K562 (cell line): ENCODE data around the gene NACAD. TPM values are rescaled to one million over a fixed set of nuclear protein-coding genes. Genes with fewer than 3 reads are reported as not detected.
A peak's percentile ranks its signal among the peaks of the same experiment; 100 is the strongest.

Experiments
- ATAC-seq: fragments of 200-7000 bp; cut with Tn5 transposase; 3 replicates; pipeline ENCODE4 v1.9.1; 2020; ENCODE audit warnings: moderate library complexity
- BruUV-seq: library from RNA; stranded (reverse); fragments of 400-500 nt; replicated peaks from 2 replicates; lab custom pipeline; 2021; lab: Mats Ljungman, UMichigan
- CTCF ChIA-PET: fragments of 300-600 bp; formaldehyde crosslinking; extraction: SDS; loops from one replicate; lab custom pipeline; 2021; ENCODE audit warnings: low intra/inter-chr PET ratio; lab: Yijun Ruan, JAX
- POLR2A ChIA-PET: fragments of 300-600, 350-650 bp; sonication (Branson Sonifier 250); formaldehyde crosslinking; extraction: SDS; loops from one replicate; lab custom pipeline; 2021; ENCODE audit warnings: antibody characterized with exemption, inconsistent platforms; lab: Yijun Ruan, JAX
- DNase-seq, 4 experiments: peaks; one replicate each; pipeline versions ENCODE4 v3.0.0 to v3.0.0-alpha.2; 2011 to 2018; ENCODE audit warnings: low spot score in 3 of 4, mixed read lengths in 3 of 4; ENCODE audit errors: extremely low read depth in 1 of 4
- FAIRE-seq: peaks from 2 replicates; lab custom pipeline; 2011; peaks lifted over from hg19 to GRCh38; lab: Jason Lieb, UNC
- H2AFZ ChIP-seq: 2 replicates; pipeline ENCODE4 v1.6.0; 2011; ENCODE audit warnings: low read depth, low read length, control low read depth, inconsistent platforms
- H3K27ac ChIP-seq: fragments of 200-600 bp; 3 replicates; pipeline ENCODE4 v1.8.0; 2011; ENCODE audit warnings: low read depth, mild to moderate bottlenecking, control low read depth, inconsistent platforms, low read length, moderate library complexity, mixed read lengths; ENCODE audit errors: extremely low read depth
- H3K27me3 ChIP-seq, 2 experiments: fragments of 300-600 bp in 1 of 2; 2 replicates in 1 of 2; 3 replicates in 1 of 2; pipeline versions ENCODE4 v1.6.0 to v1.8.0; 2011; ENCODE audit warnings: inconsistent platforms in 2 of 2, low read length in 2 of 2, mild to moderate bottlenecking in 1 of 2, mixed read lengths in 1 of 2, moderate library complexity in 1 of 2; ENCODE audit not compliant: control insufficient read depth in 2 of 2, insufficient read depth in 2 of 2
- H3K36me3 ChIP-seq: fragments of 300-600 bp; 3 replicates; pipeline ENCODE4 v1.8.0; 2011; ENCODE audit warnings: mild to moderate bottlenecking, low read length, inconsistent platforms; ENCODE audit not compliant: control insufficient read depth, insufficient read depth
- H3K4me1 ChIP-seq, 2 experiments: fragments of 200-600 bp in 1 of 2; replicated peaks in 1 of 2; 2 replicates in 1 of 2; 3 replicates in 1 of 2; pipeline versions ENCODE4 v1.5.1 to v1.8.0; 2011; ENCODE audit warnings: inconsistent platforms in 2 of 2, low read length in 2 of 2, mild to moderate bottlenecking in 1 of 2, mixed read lengths in 1 of 2, moderate library complexity in 1 of 2; ENCODE audit not compliant: control insufficient read depth in 2 of 2, insufficient read depth in 2 of 2
- H3K4me2 ChIP-seq: 2 replicates; pipeline ENCODE4 v1.6.1; 2011; ENCODE audit warnings: low read length, control low read depth, inconsistent platforms, mixed read lengths; ENCODE audit not compliant: insufficient read depth
- H3K4me3 ChIP-seq: fragments of 200-600 bp; sonication (generic), shearing (Covaris generic); 2 replicates; pipeline ENCODE4 v1.5.1; 2016; ENCODE audit warnings: control low read depth, inconsistent platforms
- H3K79me2 ChIP-seq: fragments of 200-600 bp; 3 replicates; pipeline ENCODE4 v1.8.0; 2011; ENCODE audit warnings: low read length, inconsistent platforms; ENCODE audit not compliant: control insufficient read depth, insufficient read depth
- H3K9ac ChIP-seq, 2 experiments: 2 replicates each; pipeline versions ENCODE4 v1.6.0 to v1.6.1; 2011; ENCODE audit warnings: low read depth in 2 of 2, low read length in 2 of 2, control low read depth in 1 of 2, inconsistent platforms in 1 of 2, mild to moderate bottlenecking in 1 of 2, mixed read lengths in 1 of 2; ENCODE audit not compliant: insufficient read depth in 1 of 2
- H3K9me1 ChIP-seq: one replicate; pipeline ENCODE4 v1.6.0; 2011; ENCODE audit warnings: inconsistent platforms, mild to moderate bottlenecking, low read length, moderate library complexity; ENCODE audit not compliant: control insufficient read depth, insufficient read depth
- H3K9me3 ChIP-seq: replicated peaks from 2 replicates; pipeline ENCODE4 v1.5.1; 2011; ENCODE audit warnings: low read depth, low read length, inconsistent platforms; ENCODE audit not compliant: control insufficient read depth, insufficient read depth
- H4K20me1 ChIP-seq: replicated peaks from 2 replicates; pipeline ENCODE4 v1.6.1; 2011; ENCODE audit warnings: low read length, inconsistent platforms, mixed read lengths; ENCODE audit not compliant: control insufficient read depth, insufficient read depth
- BCLAF1 ChIP-seq, 2 experiments: fragments of 450-650 bp in 1 of 2; IDR thresholded peaks; 2 replicates each; pipeline ENCODE4 v1.6.1; 2011 to 2017; ENCODE audit warnings: low read depth in 2 of 2, antibody characterized with exemption in 1 of 2, borderline replicate concordance in 1 of 2, low read length in 1 of 2, mild to moderate bottlenecking in 1 of 2, mixed read lengths in 1 of 2; ENCODE audit not compliant: control insufficient read depth in 1 of 2
- CCAR2 ChIP-seq: fragments of 200-400 bp; formaldehyde crosslinking; IDR thresholded peaks from 2 replicates; pipeline ENCODE4 v1.6.1; 2017; ENCODE audit warnings: mild to moderate bottlenecking, low read depth, low read length
- DNMT1 ChIP-seq: fragments of 450-650 bp; IDR thresholded peaks from 2 replicates; pipeline ENCODE4 v1.6.1; 2016; ENCODE audit warnings: antibody characterized with exemption, mild to moderate bottlenecking
- FUS ChIP-seq: fragments of 200-400 bp; formaldehyde crosslinking; optimal IDR thresholded peaks from 2 replicates; pipeline ENCODE3; 2017; ENCODE audit warnings: low read depth, low read length
- GATAD2B ChIP-seq: fragments of 450-650 bp; IDR thresholded peaks from 2 replicates; pipeline ENCODE4 v1.6.1; 2017; ENCODE audit warnings: mild to moderate bottlenecking, borderline replicate concordance
- KAT2B ChIP-seq: IDR thresholded peaks from one replicate; pipeline ENCODE4 v1.6.1; 2012; ENCODE audit warnings: low read depth, mild to moderate bottlenecking, control low read depth, inconsistent platforms, low read length, moderate library complexity
- L3MBTL2 ChIP-seq: fragments of 450-650 bp; IDR thresholded peaks from 2 replicates; pipeline ENCODE4 v1.6.1; 2016; ENCODE audit warnings: mild to moderate bottlenecking, moderate library complexity
- MEIS2 ChIP-seq: fragments of 450-650 bp; IDR thresholded peaks from 2 replicates; pipeline ENCODE4 v1.6.1; 2014; ENCODE audit warnings: mild to moderate bottlenecking; ENCODE audit not compliant: partially characterized antibody
- NFE2 ChIP-seq: IDR thresholded peaks from 2 replicates; pipeline ENCODE4 v1.6.1; 2014; ENCODE audit warnings: antibody characterized with exemption, low read depth
- PBX2 ChIP-seq, 2 experiments: IDR thresholded peaks in 1 of 2; conservative IDR thresholded peaks in 1 of 2; 2 replicates each; pipeline ENCODE4 v1.6.1; 2016; ENCODE audit warnings: low read depth in 2 of 2, mild to moderate bottlenecking in 1 of 2, missing compliant biosample characterization in 1 of 2, missing genetic modification characterization in 1 of 2, moderate library complexity in 1 of 2
- PKNOX1 ChIP-seq: fragments of 450-650 bp; IDR thresholded peaks from 2 replicates; pipeline ENCODE4 v1.6.1; 2016
- RFX7 ChIP-seq: fragments of 250-450 bp; sonication (Bioruptor Pico); IDR thresholded peaks from 2 replicates; pipeline ENCODE4 v1.5.1; 2021; ENCODE audit warnings: mild to moderate bottlenecking
- SIRT6 ChIP-seq: IDR thresholded peaks from one replicate; pipeline ENCODE4 v1.6.1; 2012; ENCODE audit warnings: low read depth, mild to moderate bottlenecking, control low read depth, inconsistent platforms, low read length, moderate library complexity
- SLC30A9 ChIP-seq: fragments of 250-450 bp; sonication (Bioruptor Pico); IDR thresholded peaks from 2 replicates; pipeline ENCODE4 v1.8.0; 2022; ENCODE audit warnings: mild to moderate bottlenecking, moderate library complexity
- ZNF239 ChIP-seq: fragments of 250-450 bp; sonication (Bioruptor Pico); IDR thresholded peaks from 2 replicates; pipeline ENCODE4 v1.4.0; 2020; ENCODE audit warnings: mild to moderate bottlenecking
- ZNF3 ChIP-seq: fragments of 250-450 bp; sonication (Bioruptor Pico); IDR thresholded peaks from 2 replicates; pipeline ENCODE4 v1.5.0; 2021; ENCODE audit warnings: mild to moderate bottlenecking, moderate library complexity
- ZNF695 ChIP-seq: fragments of 450-650 bp; formaldehyde crosslinking; IDR thresholded peaks from 2 replicates; pipeline ENCODE4 v1.4.0; 2020; ENCODE audit warnings: mild to moderate bottlenecking, moderate library complexity
- WGBS: fragments of 100-300 bp; shearing (Covaris generic); methylation state at CpG from one replicate; pipeline ENCODE4 v1.1.6; 2016; ENCODE audit warnings: low coverage, mixed read lengths; ENCODE audit not compliant: insufficient coverage; ENCODE audit errors: missing lambda C conversion rate; 5-methylcytosine and 5-hydroxymethylcytosine counted together
- in situ Hi-C: fragments of 300-500 bp; cut with MboI; formaldehyde crosslinking; loops from 4 replicates; pipeline ENCODE4 v1.15.0; 2018; ENCODE audit warnings: inconsistent platforms, mixed read lengths
- intact Hi-C: fragments of 100-400 bp; cut with micrococcal nuclease; formaldehyde crosslinking; loops from 2 replicates; pipeline ENCODE4 v1.14.2; 2022
- polyA plus RNA-seq, 8 experiments: library from polyadenylated mRNA; depleted of rRNA in 4 of 8; stranded (reverse) in 5 of 8; unstranded in 3 of 8; fragments of >200 nt; fragmentation: Nextera tagmentation in 2 of 8; fragmentation: Illumina TruSeq in 1 of 8; extraction: Ambion mirVana in 2 of 8; extraction: Trizol in 1 of 8; gene quantifications; 2 replicates each; pipeline versions ENCODE4 v1.2.1 to v1.2.3, GENCODE V29; 2011 to 2014; ENCODE audit warnings: inconsistent platforms in 1 of 8, missing spikeins in 1 of 8
- total RNA-seq, 7 experiments: library from RNA; depleted of rRNA in 6 of 7; stranded (reverse); fragments of >200 nt in 6 of 7; fragmentation: Illumina TruSeq in 2 of 7; extraction: Trizol in 2 of 7; gene quantifications; 2 replicates each; pipeline versions ENCODE4 v1.2.1 to v1.2.3, GENCODE V29; 2011 to 2021; ENCODE audit warnings: low replicate concordance in 1 of 7

Gene NACAD
- total and polyA plus RNA-seq, 9 of the 15 experiments (the other 6 are each of a cell fraction or from before 2014, with no cell fraction given), result under 0.01 to 0.03 (median 0.02) TPM; not detected in 5

- no peak for DNase-seq
- POLR2A ChIA-PET, result interaction anchor here (0.6 to 1.6 kb wide), 2 partner anchors 108 to 271 kb away, joined by 3 to 4 read pairs; partner anchors contain the start of gene H2AZ2
- 45% methylated on average over 3 of the region's 3 CpGs for WGBS
- Histone ChIP-seq H4K20me1 (no peaks in the 10 kb centered on the region), H3K4me2 (no peak overlapping the region), H3K27me3 (no peaks in the 10 kb centered on the region), H3K4me1 (peaks cover 0 to 17% of the 10 kb centered on the region in 2 experiments; a peak in 4 of 5 replicates), H3K9ac (peak overlapping the region in 1 of 2 experiments; percentile 15; a peak in 1 of 4 replicates), H3K79me2 (no peaks in the 10 kb centered on the region), H2AFZ (no peak overlapping the region), H3K4me3 (no peak overlapping the region), H3K27ac (no peak overlapping the region), H3K9me3 (no peaks in the 10 kb centered on the region), H3K9me1 (no peaks in the 10 kb centered on the region), H3K36me3 (no peaks in the 10 kb centered on the region)
- FAIRE-seq, result no peak
- intact Hi-C loops (no loop called here), in situ Hi-C loops (no loop called here)
- BruUV-seq, result no TSS peak
- no peak for ATAC-seq
- CTCF ChIA-PET, result no interaction called here
- TF ChIP-seq MEIS2 (peak; percentile 85), L3MBTL2 (no peak), PBX2 (CRISPR knock-in tag; IDR thresholded peaks at IDR 0.05; ENCODE audit: low read depth) (no peak), PBX2 (tag; conservative IDR thresholded peaks at IDR 0.05; ENCODE audit: low read depth) (peak; percentile 76), PKNOX1 (0 out of 2 replicates have a peak, but pooled peaks have one; percentile 11), SIRT6 (no peak), NFE2 (no peak), ZNF3 (CRISPR knock-in tag) (no peak), RFX7 (CRISPR knock-in tag) (no peak), CCAR2 (no peak), KAT2B (no peak), GATAD2B (no peak), BCLAF1 (IDR thresholded peaks at IDR 0.05; ENCODE audit: borderline replicate concordance in 1 of 2, control insufficient read depth in 1 of 2, low read depth in 2 of 2, low read length in 1 of 2) (no peak), ZNF239 (no peak), ZNF695 (CRISPR knock-in tag) (no peak), SLC30A9 (CRISPR knock-in tag) (no peak), FUS (no peak), DNMT1 (no peak)
Observed at GRCh38 chr7:45119550-45119949, 30.8 kb upstream of the NACAD start.
